ENCODE measurements around the gene RAB11FIP4. TPM values are rescaled to one million over a fixed set of nuclear protein-coding genes. Genes with fewer than 3 reads are reported as not detected.

Gene RAB11FIP4
- total RNA-seq, 1 donor = 0.72 TPM

- Histone ChIP-seq H4K20me1 (ENCODE audit: insufficient read depth, low read length) (no peaks in the 10 kb centered on the region), H3K4me2 (ENCODE audit: insufficient read depth, low read length) (no peak overlapping the region), H3K4me1 (ENCODE audit: insufficient read depth, low read length) (peaks cover 16% of the 10 kb centered on the region), H3K36me3 (ENCODE audit: insufficient read depth, low read length) (no peaks in the 10 kb centered on the region), H3K79me2 (ENCODE audit: insufficient read depth, low read length) (no peaks in the 10 kb centered on the region), H3K27me3 (ENCODE audit: insufficient read depth, low read length) (no peaks in the 10 kb centered on the region), H3K4me3 (ENCODE audit: insufficient read depth, low read length) (no peak overlapping the region), H2AFZ (ENCODE audit: low read length) (no peak overlapping the region), H3K9me3 (ENCODE audit: low read depth, low read length) (peaks cover 4% of the 10 kb centered on the region), H3K27ac (ENCODE audit: low read depth, low read length) (no peak overlapping the region)
- peak; percentile 30 for TF ChIP-seq CTCF (IDR thresholded peaks at IDR 0.05; ENCODE audit: extremely low read depth, low read depth, low read length)
- peak; percentile 92 for DNase-seq (ENCODE audit: insufficient read length, low spot score, missing footprints)
These were observed 136.1 kb downstream of the RAB11FIP4 start for GRCh38 chr17:31527606-31528005.

DNA sequence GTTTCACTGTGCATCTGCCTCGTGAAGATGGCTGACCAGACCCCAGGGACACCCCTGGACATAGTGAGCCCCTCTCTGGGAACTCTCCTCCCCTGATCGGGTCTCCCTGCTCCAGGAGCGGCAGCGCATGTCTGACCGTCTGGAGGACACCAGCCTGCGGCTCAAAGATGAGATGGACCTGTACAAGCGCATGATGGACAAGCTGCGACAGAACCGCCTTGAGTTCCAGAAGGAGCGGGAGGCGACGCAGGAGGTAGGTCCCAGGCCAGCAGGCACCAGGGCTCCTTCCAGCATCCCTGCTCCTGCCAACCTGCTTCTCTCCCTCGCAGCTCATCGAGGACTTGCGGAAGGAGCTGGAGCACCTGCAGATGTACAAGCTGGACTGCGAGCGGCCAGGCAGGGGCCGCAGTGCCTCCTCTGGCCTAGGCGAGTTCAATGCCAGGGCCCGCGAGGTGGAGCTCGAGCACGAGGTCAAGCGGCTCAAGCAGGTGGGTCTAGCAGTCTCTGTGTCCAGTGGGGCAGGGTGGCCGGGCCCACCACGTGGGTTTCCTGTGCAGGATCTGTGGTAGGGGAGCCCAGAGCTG, 136.9 kb downstream of the RAB11FIP4 start:
- Histone ChIP-seq H3K79me2 (ENCODE audit: insufficient read depth, low read length) (no peaks in the 10 kb centered on the region), H3K36me3 (ENCODE audit: insufficient read depth, low read length) (no peaks in the 10 kb centered on the region), H2AFZ (ENCODE audit: low read length) (no peak overlapping the region), H3K4me1 (ENCODE audit: insufficient read depth, low read length) (peaks cover 21% of the 10 kb centered on the region), H3K9me3 (ENCODE audit: low read depth, low read length) (peaks cover 4% of the 10 kb centered on the region), H4K20me1 (ENCODE audit: insufficient read depth, low read length) (no peaks in the 10 kb centered on the region), H3K4me2 (ENCODE audit: insufficient read depth, low read length) (no peak overlapping the region), H3K27me3 (ENCODE audit: insufficient read depth, low read length) (no peaks in the 10 kb centered on the region), H3K4me3 (ENCODE audit: insufficient read depth, low read length) (no peak overlapping the region), H3K27ac (ENCODE audit: low read depth, low read length) (no peak overlapping the region)
- TF ChIP-seq CTCF (IDR thresholded peaks at IDR 0.05; ENCODE audit: extremely low read depth, low read depth, low read length) = no peak
- DNase-seq (ENCODE audit: insufficient read length, low spot score, missing footprints) = peak; percentile 70

DNA sequence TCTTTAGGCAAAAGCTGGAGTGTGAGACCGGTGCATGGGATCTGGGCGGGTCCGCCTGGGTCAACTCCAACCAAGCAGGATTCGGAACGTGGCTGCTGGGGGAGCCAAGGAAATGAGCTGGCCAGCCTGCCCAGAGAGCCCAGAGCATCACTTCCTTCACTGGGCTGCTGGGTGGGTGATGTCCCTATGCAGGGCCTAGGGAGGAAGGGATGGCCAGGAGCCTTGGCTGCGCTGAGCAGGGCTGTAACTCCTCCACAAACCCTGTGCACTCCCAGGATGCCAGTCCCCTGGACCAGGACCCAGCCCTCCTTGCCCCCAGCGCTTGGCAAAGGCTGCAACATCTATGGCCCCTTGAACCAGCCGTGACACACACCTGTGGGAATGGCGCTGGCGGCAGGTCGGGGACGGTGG, 138.4 kb downstream of the RAB11FIP4 start:
- Histone ChIP-seq H2AFZ (ENCODE audit: low read length) (no peak overlapping the region), H3K9me3 (ENCODE audit: low read depth, low read length) (no peaks in the 10 kb centered on the region), H3K4me2 (ENCODE audit: insufficient read depth, low read length) (no peak overlapping the region), H4K20me1 (ENCODE audit: insufficient read depth, low read length) (no peaks in the 10 kb centered on the region), H3K27ac (ENCODE audit: low read depth, low read length) (no peak overlapping the region), H3K36me3 (ENCODE audit: insufficient read depth, low read length) (no peaks in the 10 kb centered on the region), H3K27me3 (ENCODE audit: insufficient read depth, low read length) (no peaks in the 10 kb centered on the region), H3K4me3 (ENCODE audit: insufficient read depth, low read length) (no peak overlapping the region), H3K4me1 (ENCODE audit: insufficient read depth, low read length) (peaks cover 34% of the 10 kb centered on the region), H3K79me2 (ENCODE audit: insufficient read depth, low read length) (no peaks in the 10 kb centered on the region)
- TF ChIP-seq CTCF (IDR thresholded peaks at IDR 0.05; ENCODE audit: extremely low read depth, low read depth, low read length) = no peak
- peak; percentile 77 for DNase-seq (ENCODE audit: insufficient read length, low spot score, missing footprints)

DNA sequence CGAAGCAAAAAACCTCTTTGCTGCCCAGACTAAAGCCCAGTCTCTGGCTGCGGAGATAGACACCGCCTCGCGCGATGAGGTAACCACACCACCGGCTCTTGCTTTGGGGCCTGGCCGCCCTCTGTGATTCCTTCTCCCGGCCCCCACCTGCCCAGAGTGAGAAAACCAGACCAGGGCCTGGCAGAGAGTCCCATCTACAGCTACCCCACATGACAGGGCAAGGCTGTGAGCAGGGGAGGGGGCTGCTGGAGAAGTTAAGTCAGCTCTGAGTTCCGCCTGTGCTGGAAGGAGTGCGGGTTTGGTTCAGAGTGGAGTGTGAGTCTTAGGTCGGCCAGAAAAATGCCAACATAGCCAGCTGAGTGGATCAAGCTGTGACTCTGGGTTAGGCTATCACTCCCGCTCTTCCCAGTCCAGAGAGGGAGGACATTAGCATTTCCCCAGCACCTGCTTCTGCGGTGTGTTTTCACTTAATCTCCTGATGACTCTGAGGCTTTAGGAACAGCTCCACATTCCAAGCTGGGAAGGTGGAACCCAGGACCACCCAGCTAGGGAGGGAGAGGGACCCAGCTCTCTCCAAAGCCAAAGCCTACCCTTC, 139.0 kb downstream of the RAB11FIP4 start:
- no peak overlapping the region for H2AFZ ChIP-seq (ENCODE audit: low read length)
- no peak overlapping the region for H3K4me3 ChIP-seq (ENCODE audit: insufficient read depth, low read length)
- no peak for TF ChIP-seq CTCF (IDR thresholded peaks at IDR 0.05; ENCODE audit: extremely low read depth, low read depth, low read length)
- no peaks in the 10 kb centered on the region for H3K36me3 ChIP-seq (ENCODE audit: insufficient read depth, low read length)
- peaks cover 32% of the 10 kb centered on the region for H3K4me1 ChIP-seq (ENCODE audit: insufficient read depth, low read length)
- H3K9me3 ChIP-seq (ENCODE audit: low read depth, low read length) = no peaks in the 10 kb centered on the region
- no peak overlapping the region for H3K27ac ChIP-seq (ENCODE audit: low read depth, low read length)
- H3K4me2 ChIP-seq (ENCODE audit: insufficient read depth, low read length) = no peak overlapping the region
- DNase-seq (ENCODE audit: insufficient read length, low spot score, missing footprints) = peak; percentile 64
- no peaks in the 10 kb centered on the region for H4K20me1 ChIP-seq (ENCODE audit: insufficient read depth, low read length)
- H3K27me3 ChIP-seq (ENCODE audit: insufficient read depth, low read length) = no peaks in the 10 kb centered on the region
- H3K79me2 ChIP-seq (ENCODE audit: insufficient read depth, low read length) = no peaks in the 10 kb centered on the region

Data from osteoblast (primary cell).